HEK293 (cell line): Measurements from ENCODE around the gene ERAL1.
A peak's percentile ranks its signal among the peaks of the same experiment; 100 is the strongest.

Source experiments
- BCL11A ChIP-seq: fragments of 450-650 bp; formaldehyde crosslinking; IDR thresholded peaks from 2 replicates; pipeline ENCODE4 v1.5.1; 2016; ENCODE audit warnings: low read depth, missing biosample characterization, missing genetic modification characterization
- GFI1B ChIP-seq: fragments of 450-650 bp; formaldehyde crosslinking; IDR thresholded peaks from 2 replicates; pipeline ENCODE4 v1.5.1; 2016; ENCODE audit warnings: missing biosample characterization, missing genetic modification characterization
- HOXD13 ChIP-seq: sonication (generic); formaldehyde crosslinking; IDR thresholded peaks from 2 replicates; pipeline ENCODE4 v1.8.0; 2022; ENCODE audit warnings: missing genetic modification reagents, borderline replicate concordance
- KLF10 ChIP-seq: fragments of 450-650 bp; IDR thresholded peaks from 2 replicates; pipeline ENCODE4 v1.5.1; 2018; ENCODE audit warnings: missing biosample characterization, mild to moderate bottlenecking, missing genetic modification characterization
- MZF1 ChIP-seq: fragments of 450-650 bp; formaldehyde crosslinking; IDR thresholded peaks from 2 replicates; pipeline ENCODE4 v1.5.1; 2017; ENCODE audit warnings: missing biosample characterization, missing genetic modification characterization, borderline replicate concordance
- PRDM1 ChIP-seq: fragments of 450-650 bp; formaldehyde crosslinking; IDR thresholded peaks from 2 replicates; pipeline ENCODE4; 2016; ENCODE audit warnings: missing biosample characterization, missing genetic modification characterization
- SCRT1 ChIP-seq: fragments of 450-650 bp; formaldehyde crosslinking; IDR thresholded peaks from 2 replicates; pipeline ENCODE4 v1.5.1; 2016; ENCODE audit warnings: missing biosample characterization, missing genetic modification characterization, borderline replicate concordance
- SP2 ChIP-seq: fragments of 450-650 bp; formaldehyde crosslinking; IDR thresholded peaks from 2 replicates; pipeline ENCODE4 v1.5.1; 2016; ENCODE audit warnings: missing biosample characterization, missing genetic modification characterization
- TCF7L2 ChIP-seq: IDR thresholded peaks from 2 replicates; pipeline ENCODE4 v1.6.1; 2011; ENCODE audit warnings: low read depth, mild to moderate bottlenecking, inconsistent platforms, low read length, moderate library complexity, borderline replicate concordance
- WT1 ChIP-seq: fragments of 450-650 bp; formaldehyde crosslinking; IDR thresholded peaks from 2 replicates; pipeline ENCODE4 v1.5.1; 2016; ENCODE audit warnings: missing biosample characterization, missing genetic modification characterization
- ZIC2 ChIP-seq: fragments of 450-650 bp; formaldehyde crosslinking; IDR thresholded peaks from 2 replicates; pipeline ENCODE4 v1.5.1; 2016; ENCODE audit warnings: missing biosample characterization, missing genetic modification characterization
- ZNF133 ChIP-seq: fragments of 450-650 bp; formaldehyde crosslinking; IDR thresholded peaks from 2 replicates; pipeline ENCODE4 v1.5.1; 2016; ENCODE audit warnings: missing biosample characterization, missing genetic modification characterization
- ZNF174 ChIP-seq: fragments of 450-650 bp; formaldehyde crosslinking; IDR thresholded peaks from 2 replicates; pipeline ENCODE4 v1.5.0; 2017; ENCODE audit warnings: missing biosample characterization, mild to moderate bottlenecking, missing genetic modification characterization
- ZNF202 ChIP-seq: fragments of 450-650 bp; formaldehyde crosslinking; IDR thresholded peaks from 2 replicates; pipeline ENCODE4 v1.5.1; 2016; ENCODE audit warnings: missing biosample characterization, missing genetic modification characterization, borderline replicate concordance
- ZNF211 ChIP-seq: fragments of 450-650 bp; formaldehyde crosslinking; IDR thresholded peaks from 2 replicates; pipeline ENCODE4 v1.5.1; 2016; ENCODE audit warnings: low read depth, missing biosample characterization, missing genetic modification characterization
- ZNF274 ChIP-seq, 2 experiments: fragments of 200-500 bp in 1 of 2; fragments of 450-650 bp in 1 of 2; sonication (Bioruptor generic) in 1 of 2; formaldehyde crosslinking in 1 of 2; IDR thresholded peaks; 2 replicates each; pipeline versions ENCODE4 v1.5.1 to v1.6.1; 2014 to 2016; ENCODE audit warnings: borderline replicate concordance in 1 of 2, inconsistent platforms in 1 of 2, low read length in 1 of 2, missing biosample characterization in 1 of 2, missing genetic modification characterization in 1 of 2
- ZNF335 ChIP-seq: fragments of 450-650 bp; formaldehyde crosslinking; conservative IDR thresholded peaks from 2 replicates; pipeline ENCODE4 v1.5.1; 2016; ENCODE audit warnings: missing biosample characterization, missing genetic modification characterization
- ZNF404 ChIP-seq: fragments of 450-650 bp; formaldehyde crosslinking; IDR thresholded peaks from 2 replicates; pipeline ENCODE4 v1.5.1; 2017; ENCODE audit warnings: missing biosample characterization, missing genetic modification characterization
- ZNF416 ChIP-seq: fragments of 450-650 bp; formaldehyde crosslinking; IDR thresholded peaks from 2 replicates; pipeline ENCODE4 v1.5.1; 2016; ENCODE audit warnings: missing biosample characterization, missing genetic modification characterization
- ZNF596 ChIP-seq: fragments of 450-650 bp; IDR thresholded peaks from 2 replicates; pipeline ENCODE4 v1.5.0; 2018; ENCODE audit warnings: missing biosample characterization, mild to moderate bottlenecking, missing genetic modification characterization, moderate library complexity
- ZNF600 ChIP-seq: fragments of 450-650 bp; formaldehyde crosslinking; IDR thresholded peaks from 2 replicates; pipeline ENCODE4 v1.5.1; 2016; ENCODE audit warnings: missing biosample characterization, missing genetic modification characterization
- ZNF701 ChIP-seq: fragments of 450-650 bp; formaldehyde crosslinking; IDR thresholded peaks from 2 replicates; pipeline ENCODE4 v1.5.1; 2016; ENCODE audit warnings: missing biosample characterization, missing genetic modification characterization
- ZNF76 ChIP-seq: fragments of 450-650 bp; formaldehyde crosslinking; IDR thresholded peaks from 2 replicates; pipeline ENCODE4; 2016; ENCODE audit warnings: low read depth, missing biosample characterization, missing genetic modification characterization, borderline replicate concordance
- ZNF768 ChIP-seq: fragments of 450-650 bp; formaldehyde crosslinking; IDR thresholded peaks from 2 replicates; pipeline ENCODE4 v1.5.1; 2018; ENCODE audit warnings: missing biosample characterization, mild to moderate bottlenecking, missing genetic modification characterization
- ZNF792 ChIP-seq: fragments of 450-650 bp; formaldehyde crosslinking; IDR thresholded peaks from 2 replicates; pipeline ENCODE4 v1.5.1; 2016; ENCODE audit warnings: missing biosample characterization, missing genetic modification characterization
- ZNF843 ChIP-seq: fragments of 450-650 bp; formaldehyde crosslinking; IDR thresholded peaks from 2 replicates; pipeline ENCODE4 v1.5.1; 2016; ENCODE audit warnings: missing biosample characterization, missing genetic modification characterization
- TF ChIP-seq, protein P1 (sequence below): fragments of 450-650 bp; formaldehyde crosslinking; IDR thresholded peaks from 2 replicates; pipeline ENCODE4 v1.5.1; 2016; ENCODE audit warnings: missing biosample characterization, missing genetic modification characterization
- TF ChIP-seq, protein P2 (sequence below): fragments of 450-650 bp; formaldehyde crosslinking; IDR thresholded peaks from 2 replicates; pipeline ENCODE4 v1.5.1; 2017; ENCODE audit warnings: missing biosample characterization, missing genetic modification characterization
- TF ChIP-seq, protein P3 (sequence below): fragments of 450-650 bp; formaldehyde crosslinking; conservative IDR thresholded peaks from 2 replicates; pipeline ENCODE4 v1.5.1; 2016; ENCODE audit warnings: low read depth, missing biosample characterization, missing genetic modification characterization
- TF ChIP-seq, protein P4 (sequence below): fragments of 450-650 bp; IDR thresholded peaks from 2 replicates; pipeline ENCODE4 v1.5.1; 2018; ENCODE audit warnings: missing biosample characterization, mild to moderate bottlenecking, missing genetic modification characterization

The ERAL1 gene

DNA sequence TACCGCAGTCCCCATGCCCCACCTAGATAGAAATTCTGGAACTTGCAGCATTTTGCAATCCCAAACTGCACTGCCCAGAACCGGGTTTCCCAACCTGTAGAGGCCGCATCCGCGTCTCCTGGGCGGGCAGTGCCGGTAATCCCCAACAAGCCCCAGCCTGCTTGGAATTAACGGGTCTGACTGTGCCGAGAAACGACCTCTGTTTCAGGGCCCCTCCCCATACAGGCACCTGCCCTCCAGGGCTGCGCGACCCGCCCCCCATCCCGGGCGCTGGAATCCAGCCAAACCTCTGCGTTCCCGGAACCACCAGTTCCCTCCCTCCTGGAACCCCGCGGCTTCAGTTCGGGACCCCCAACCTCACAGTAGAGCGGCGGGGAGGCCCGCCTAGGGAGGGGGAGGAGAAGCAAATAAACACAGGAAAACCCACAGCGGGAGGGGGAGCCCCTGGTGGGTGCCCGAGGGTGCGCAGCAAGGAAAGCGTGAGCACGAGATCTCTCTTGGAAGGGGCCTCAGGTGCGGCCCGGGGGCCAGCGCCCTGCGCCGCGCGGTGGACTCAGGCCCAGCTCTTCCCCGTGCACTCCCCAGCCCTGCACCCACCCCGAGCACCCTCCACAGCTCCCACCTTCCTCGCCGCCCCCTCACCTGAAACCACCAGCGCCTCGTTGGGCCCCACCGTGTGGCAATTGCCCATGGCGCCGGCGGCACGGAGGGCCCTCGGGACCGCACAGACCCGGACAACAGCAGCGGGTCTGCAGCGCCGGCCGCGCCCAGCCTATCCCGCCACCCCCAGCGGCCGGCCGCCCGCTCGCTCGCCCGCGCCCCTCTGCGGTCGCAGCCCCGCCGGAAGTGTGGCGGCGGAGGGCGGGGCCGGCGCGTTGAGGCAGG is 42.3 kb downstream of the ERAL1 start, which contains the start of gene FLOT2 (continued):
- TF ChIP-seq ZNF211 (tag by site-specific recombination) (no peak), ZNF701 (tag by site-specific recombination) (no peak), SP2 (peak; percentile 66), ZNF600 (tag by site-specific recombination) (peak; percentile 63), ZNF76 (tag by site-specific recombination) (peak; percentile 64), ZNF768 (tag by site-specific recombination) (no peak), ZNF335 (peak; percentile 81), ZIC2 (tag by site-specific recombination) (peak; percentile 100), ZNF133 (no peak), ZNF274 (IDR thresholded peaks at IDR 0.05; ENCODE audit: low read length) (no peak), ZNF274 (tag by site-specific recombination; IDR thresholded peaks at IDR 0.05; ENCODE audit: borderline replicate concordance) (no peak), PRDM1 (tag by site-specific recombination) (no peak), KLF10 (tag by site-specific recombination) (peak; percentile 61; the same call in 1 of the 2 replicates), ZNF416 (tag by site-specific recombination) (no peak), ZNF843 (tag by site-specific recombination) (peak; percentile 30; the same call in 1 of the 2 replicates), HOXD13 (CRISPR knock-in tag) (no peak; the same call in 1 of the 2 replicates), ZNF792 (no peak), TCF7L2 (no peak), SCRT1 (peak; percentile 66; the same call in 1 of the 2 replicates), GFI1B (tag by site-specific recombination) (no peak), ZNF596 (tag by site-specific recombination) (peak; percentile 65; the same call in 1 of the 2 replicates), WT1 (tag by site-specific recombination) (peak; percentile 73), ZNF174 (no peak), ZNF202 (no peak), ZNF404 (tag by site-specific recombination) (no peak), BCL11A (no peak), MZF1 (tag by site-specific recombination) (no peak; the same call in 1 of the 2 replicates)
- TF ChIP-seq, protein P1, sequence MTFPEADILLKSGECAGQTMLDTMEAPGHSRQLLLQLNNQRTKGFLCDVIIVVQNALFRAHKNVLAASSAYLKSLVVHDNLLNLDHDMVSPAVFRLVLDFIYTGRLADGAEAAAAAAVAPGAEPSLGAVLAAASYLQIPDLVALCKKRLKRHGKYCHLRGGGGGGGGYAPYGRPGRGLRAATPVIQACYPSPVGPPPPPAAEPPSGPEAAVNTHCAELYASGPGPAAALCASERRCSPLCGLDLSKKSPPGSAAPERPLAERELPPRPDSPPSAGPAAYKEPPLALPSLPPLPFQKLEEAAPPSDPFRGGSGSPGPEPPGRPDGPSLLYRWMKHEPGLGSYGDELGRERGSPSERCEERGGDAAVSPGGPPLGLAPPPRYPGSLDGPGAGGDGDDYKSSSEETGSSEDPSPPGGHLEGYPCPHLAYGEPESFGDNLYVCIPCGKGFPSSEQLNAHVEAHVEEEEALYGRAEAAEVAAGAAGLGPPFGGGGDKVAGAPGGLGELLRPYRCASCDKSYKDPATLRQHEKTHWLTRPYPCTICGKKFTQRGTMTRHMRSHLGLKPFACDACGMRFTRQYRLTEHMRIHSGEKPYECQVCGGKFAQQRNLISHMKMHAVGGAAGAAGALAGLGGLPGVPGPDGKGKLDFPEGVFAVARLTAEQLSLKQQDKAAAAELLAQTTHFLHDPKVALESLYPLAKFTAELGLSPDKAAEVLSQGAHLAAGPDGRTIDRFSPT (tag by site-specific recombination) = peak; percentile 64
- TF ChIP-seq, protein P2, sequence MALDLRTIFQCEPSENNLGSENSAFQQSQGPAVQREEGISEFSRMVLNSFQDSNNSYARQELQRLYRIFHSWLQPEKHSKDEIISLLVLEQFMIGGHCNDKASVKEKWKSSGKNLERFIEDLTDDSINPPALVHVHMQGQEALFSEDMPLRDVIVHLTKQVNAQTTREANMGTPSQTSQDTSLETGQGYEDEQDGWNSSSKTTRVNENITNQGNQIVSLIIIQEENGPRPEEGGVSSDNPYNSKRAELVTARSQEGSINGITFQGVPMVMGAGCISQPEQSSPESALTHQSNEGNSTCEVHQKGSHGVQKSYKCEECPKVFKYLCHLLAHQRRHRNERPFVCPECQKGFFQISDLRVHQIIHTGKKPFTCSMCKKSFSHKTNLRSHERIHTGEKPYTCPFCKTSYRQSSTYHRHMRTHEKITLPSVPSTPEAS (tag by site-specific recombination) = no peak
- TF ChIP-seq, protein P3, sequence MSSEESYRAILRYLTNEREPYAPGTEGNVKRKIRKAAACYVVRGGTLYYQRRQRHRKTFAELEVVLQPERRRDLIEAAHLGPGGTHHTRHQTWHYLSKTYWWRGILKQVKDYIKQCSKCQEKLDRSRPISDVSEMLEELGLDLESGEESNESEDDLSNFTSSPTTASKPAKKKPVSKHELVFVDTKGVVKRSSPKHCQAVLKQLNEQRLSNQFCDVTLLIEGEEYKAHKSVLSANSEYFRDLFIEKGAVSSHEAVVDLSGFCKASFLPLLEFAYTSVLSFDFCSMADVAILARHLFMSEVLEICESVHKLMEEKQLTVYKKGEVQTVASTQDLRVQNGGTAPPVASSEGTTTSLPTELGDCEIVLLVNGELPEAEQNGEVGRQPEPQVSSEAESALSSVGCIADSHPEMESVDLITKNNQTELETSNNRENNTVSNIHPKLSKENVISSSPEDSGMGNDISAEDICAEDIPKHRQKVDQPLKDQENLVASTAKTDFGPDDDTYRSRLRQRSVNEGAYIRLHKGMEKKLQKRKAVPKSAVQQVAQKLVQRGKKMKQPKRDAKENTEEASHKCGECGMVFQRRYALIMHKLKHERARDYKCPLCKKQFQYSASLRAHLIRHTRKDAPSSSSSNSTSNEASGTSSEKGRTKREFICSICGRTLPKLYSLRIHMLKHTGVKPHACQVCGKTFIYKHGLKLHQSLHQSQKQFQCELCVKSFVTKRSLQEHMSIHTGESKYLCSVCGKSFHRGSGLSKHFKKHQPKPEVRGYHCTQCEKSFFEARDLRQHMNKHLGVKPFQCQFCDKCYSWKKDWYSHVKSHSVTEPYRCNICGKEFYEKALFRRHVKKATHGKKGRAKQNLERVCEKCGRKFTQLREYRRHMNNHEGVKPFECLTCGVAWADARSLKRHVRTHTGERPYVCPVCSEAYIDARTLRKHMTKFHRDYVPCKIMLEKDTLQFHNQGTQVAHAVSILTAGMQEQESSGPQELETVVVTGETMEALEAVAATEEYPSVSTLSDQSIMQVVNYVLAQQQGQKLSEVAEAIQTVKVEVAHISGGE (tag by site-specific recombination) = no peak; the same call in none of the 2 replicates
- TF ChIP-seq, protein P4, sequence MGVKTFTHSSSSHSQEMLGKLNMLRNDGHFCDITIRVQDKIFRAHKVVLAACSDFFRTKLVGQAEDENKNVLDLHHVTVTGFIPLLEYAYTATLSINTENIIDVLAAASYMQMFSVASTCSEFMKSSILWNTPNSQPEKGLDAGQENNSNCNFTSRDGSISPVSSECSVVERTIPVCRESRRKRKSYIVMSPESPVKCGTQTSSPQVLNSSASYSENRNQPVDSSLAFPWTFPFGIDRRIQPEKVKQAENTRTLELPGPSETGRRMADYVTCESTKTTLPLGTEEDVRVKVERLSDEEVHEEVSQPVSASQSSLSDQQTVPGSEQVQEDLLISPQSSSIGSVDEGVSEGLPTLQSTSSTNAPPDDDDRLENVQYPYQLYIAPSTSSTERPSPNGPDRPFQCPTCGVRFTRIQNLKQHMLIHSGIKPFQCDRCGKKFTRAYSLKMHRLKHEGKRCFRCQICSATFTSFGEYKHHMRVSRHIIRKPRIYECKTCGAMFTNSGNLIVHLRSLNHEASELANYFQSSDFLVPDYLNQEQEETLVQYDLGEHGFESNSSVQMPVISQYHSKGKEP = 0 out of 2 replicates have a peak, but pooled peaks have one; percentile 43
